CD4-positive, alpha-beta T cell (primary cell): Measurements from ENCODE around the gene SEC62. TPM values are rescaled to one million over a fixed set of nuclear protein-coding genes. Genes with fewer than 3 reads are reported as not detected.

Source experiments
- ATAC-seq: fragments of 200-7000 bp; cut with Tn5 transposase; one replicate; pipeline ENCODE4 v1.10.0; 2022; ENCODE audit warnings: mild to moderate bottlenecking; ENCODE audit not compliant: poor library complexity
- CTCF ChIA-PET: fragments of 350-600 bp; sonication (Branson Sonifier 250); formaldehyde crosslinking; loops from one replicate; lab custom pipeline; 2021; ENCODE audit warnings: antibody characterized with exemption, inconsistent platforms; lab: Charles Lee
- POLR2A ChIA-PET: fragments of 350-600 bp; sonication (Branson Sonifier 250); formaldehyde crosslinking; loops from one replicate; lab custom pipeline; 2021; ENCODE audit warnings: antibody characterized with exemption, inconsistent platforms; lab: Charles Lee
- DNase-seq, 14 experiments: peaks; one replicate each; pipeline ENCODE4 v3.0.0-alpha.2; 2013 to 2020; ENCODE audit warnings: mixed read lengths in 2 of 14
- H3K27ac ChIP-seq, 2 donors: one replicate each; pipeline versions ENCODE4 v1.5.1 to v1.7.0; 2013; ENCODE audit warnings: low read length in 2 of 2, low read depth in 1 of 2, mild to moderate bottlenecking in 1 of 2
- H3K27me3 ChIP-seq, 2 experiments: 1 replicate in 1 of 2; 2 replicates in 1 of 2; pipeline versions ENCODE4 v1.6.1 to v1.7.0; 2013; ENCODE audit warnings: low read length in 2 of 2, control low read depth in 1 of 2, mild to moderate bottlenecking in 1 of 2, moderate library complexity in 1 of 2; ENCODE audit not compliant: insufficient read depth in 2 of 2, control insufficient read depth in 1 of 2
- H3K36me3 ChIP-seq: one replicate; pipeline ENCODE4 v1.6.1; 2013; ENCODE audit warnings: low read length, control low read depth; ENCODE audit not compliant: insufficient read depth
- H3K4me1 ChIP-seq: one replicate; pipeline ENCODE4 v1.6.1; 2013; ENCODE audit warnings: low read length, control low read depth; ENCODE audit not compliant: insufficient read depth
- H3K4me3 ChIP-seq: one replicate; pipeline ENCODE4 v1.5.1; 2013; ENCODE audit warnings: mild to moderate bottlenecking, low read length, moderate library complexity
- H3K9me3 ChIP-seq, 2 experiments: 1 replicate in 1 of 2; 2 replicates in 1 of 2; pipeline versions ENCODE4 v1.6.1 to v1.7.0; 2013; ENCODE audit warnings: low read length in 2 of 2, mild to moderate bottlenecking in 2 of 2, control low read depth in 1 of 2, moderate library complexity in 1 of 2; ENCODE audit not compliant: control insufficient read depth in 1 of 2, insufficient read depth in 1 of 2
- H3K27ac Mint-ChIP-seq: one replicate; pipeline ENCODE4 v1.8.0; 2020; ENCODE audit warnings: mixed read lengths
- H3K27me3 Mint-ChIP-seq: one replicate; pipeline ENCODE4 v1.8.0; 2021; ENCODE audit warnings: mixed read lengths
- H3K36me3 Mint-ChIP-seq: one replicate; pipeline ENCODE4 v1.8.0; 2021; ENCODE audit warnings: low read depth, mixed read lengths
- H3K4me1 Mint-ChIP-seq: one replicate; pipeline ENCODE4 v1.8.0; 2021; ENCODE audit warnings: low read depth, mixed read lengths
- H3K4me3 Mint-ChIP-seq: one replicate; pipeline ENCODE4 v1.8.0; 2020; ENCODE audit warnings: mild to moderate bottlenecking, mixed read lengths
- H3K9me3 Mint-ChIP-seq: one replicate; pipeline ENCODE4 v1.8.0; 2020; ENCODE audit warnings: mixed read lengths
- CTCF ChIP-seq: fragments of 200-600 bp; IDR thresholded peaks from one replicate; pipeline ENCODE4 v1.8.0; 2022; ENCODE audit warnings: antibody characterized with exemption, mild to moderate bottlenecking
- intact Hi-C, 2 experiments: fragments of 100-400 bp; cut with DNase I in 1 of 2; cut with micrococcal nuclease in 1 of 2; formaldehyde crosslinking; loops; one replicate each; pipeline versions ENCODE4 v1.15.1 to v1.9.0; 2023 to 2025; cut with DNase I, micrococcal nuclease
- total RNA-seq, 174 experiments: library from RNA in 2 of 174; stranded (reverse) in 2 of 174; gene quantifications; one replicate each; pipeline ENCODE4 v1.2.3 and lab custom pipeline; 2021 to 2026

SEC62 gene
- total RNA-seq, 2 experiments from 2014 or later, result 113 to 117 TPM

- CTCF ChIA-PET, result interaction anchor here (1.0 kb wide), 1 partner anchor 175 kb away, joined by 4 read pairs; no protein-coding TSS in a partner anchor
- Histone ChIP-seq H3K4me3 (peak within 1 kb of the TSS; percentile 83), H3K27me3 (no peaks in the 10 kb centered on the region), H3K27ac (peak within 1 kb of the TSS in 1 of 2 donors; percentile 41), H3K9me3 (no peaks in the 10 kb centered on the region), H3K36me3 (no peaks in the 10 kb centered on the region), H3K4me1 (peaks cover 43% of the 10 kb centered on the region)
- peaks cover 43% of the 10 kb centered on the region for H3K4me1 Mint-ChIP-seq
- peak; percentile 85 for TF ChIP-seq CTCF
- H3K27ac Mint-ChIP-seq, result peak within 1 kb of the TSS; percentile 67
- H3K4me3 Mint-ChIP-seq, result peak within 1 kb of the TSS; percentile 93
- POLR2A ChIA-PET, result interaction anchor here (0.6 to 1.8 kb wide), 5 partner anchors 71 to 316 kb away, joined by 3 to 15 read pairs (median 3); partner anchors contain the start of genes PRKCI and SEC62
- no peaks in the 10 kb centered on the region for H3K27me3 Mint-ChIP-seq
- intact Hi-C loops, result loop anchor here (2.0 to 10.0 kb wide), 6 partner anchors 71 to 320 kb away; partner anchors contain the start of genes PRKCI (in 1 of the 2), SEC62 (in 1 of the 2) and SKIL (in 1 of the 2)
- DNase-seq, result peak; percentile 67 to 89 (median 74)
- H3K9me3 Mint-ChIP-seq, result no peaks in the 10 kb centered on the region
- ATAC-seq, result peak; percentile 64
- peaks cover 6% of the 10 kb centered on the region for H3K36me3 Mint-ChIP-seq
Measured at GRCh38 chr3:170037463-170038433, 71.1 kb downstream of the SEC62 start, which contains the start of gene GPR160. Gene GPR160, plus strand, starts transcription at chr3:170037995. Its CDS starts 45,978 bp downstream, at chr3:170083973.

GRCh38 chr3:170038434-170039110 lies 72.0 kb downstream of the SEC62 start:
- peaks cover 35% of the 10 kb centered on the region for H3K4me1 Mint-ChIP-seq
- intact Hi-C loops, result loop anchor here (2.0 to 10.0 kb wide), 6 partner anchors 72 to 319 kb away; partner anchors contain the start of genes PRKCI (in 1 of the 2), SEC62 (in 1 of the 2) and SKIL (in 1 of the 2)
- H3K9me3 Mint-ChIP-seq, result no peaks in the 10 kb centered on the region
- ChIA-PET POLR2A (interaction anchor here (0.6 to 1.8 kb wide), 3 partner anchors 15 to 279 kb away, joined by 3 to 15 read pairs (median 3); partner anchors contain the start of gene SEC62), CTCF (interaction anchor here (1.6 kb wide), 1 partner anchor 276 kb away, joined by 3 read pairs; no protein-coding TSS in a partner anchor)
- Histone ChIP-seq H3K4me1 (peaks cover 34% of the 10 kb centered on the region), H3K4me3 (peak overlapping the region; percentile 83), H3K27me3 (no peaks in the 10 kb centered on the region), H3K27ac (peak overlapping the region in 1 of 2 donors; percentile 41), H3K36me3 (no peaks in the 10 kb centered on the region), H3K9me3 (no peaks in the 10 kb centered on the region)
- H3K4me3 Mint-ChIP-seq, result peak overlapping the region; percentile 93
- peak overlapping the region; percentile 67 for H3K27ac Mint-ChIP-seq
- ATAC-seq, result peak; percentile 37
- H3K27me3 Mint-ChIP-seq, result no peaks in the 10 kb centered on the region
- no peak for TF ChIP-seq CTCF
- DNase-seq, result peak; percentile 7 to 67 (median 26)
- H3K36me3 Mint-ChIP-seq, result peaks cover 9% of the 10 kb centered on the region

DNA sequence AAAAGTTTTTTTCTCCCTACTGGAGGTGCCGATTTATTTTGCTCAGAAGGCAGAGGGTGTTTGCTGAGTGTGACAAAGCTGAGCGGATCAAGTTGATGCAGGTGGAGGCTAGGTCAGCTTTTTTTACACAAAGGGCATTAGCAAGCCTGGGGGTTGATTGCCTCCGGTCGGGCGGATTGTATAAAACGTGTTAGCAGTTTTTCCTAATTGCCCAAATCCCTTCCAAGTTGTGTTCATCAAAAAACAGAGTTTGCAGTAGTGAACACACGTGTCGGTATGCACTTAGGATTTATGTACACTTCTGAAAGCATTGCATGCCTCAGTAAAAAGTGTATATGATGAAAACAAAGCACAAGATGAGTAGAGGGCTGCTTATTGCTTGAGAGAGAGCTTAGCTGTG lies 73.8 kb downstream of the SEC62 start:
- no peak overlapping the region for H3K27ac Mint-ChIP-seq

More for the DNA sequence above, 73.8 kb downstream of the SEC62 start:
- Histone ChIP-seq H3K27ac (no peak overlapping the region), H3K9me3 (no peaks in the 10 kb centered on the region), H3K4me3 (no peak overlapping the region), H3K36me3 (no peaks in the 10 kb centered on the region), H3K4me1 (peaks cover 30% of the 10 kb centered on the region), H3K27me3 (no peaks in the 10 kb centered on the region)
- peaks cover 12% of the 10 kb centered on the region for H3K36me3 Mint-ChIP-seq
- no peak for TF ChIP-seq CTCF
- no peaks in the 10 kb centered on the region for H3K9me3 Mint-ChIP-seq
- no peaks in the 10 kb centered on the region for H3K27me3 Mint-ChIP-seq
- no peak for DNase-seq
- intact Hi-C loops, result loop anchor here in 1 of 2 experiments (5.0 kb wide), 1 partner anchor 33 kb away; no protein-coding TSS in a partner anchor
- H3K4me1 Mint-ChIP-seq, result peaks cover 30% of the 10 kb centered on the region
- POLR2A ChIA-PET, result interaction anchor here (0.9 to 1.5 kb wide), 2 partner anchors 73 to 74 kb away, joined by 3 to 4 read pairs; partner anchors contain the start of gene SEC62
- CTCF ChIA-PET, result interaction anchor here (1.6 kb wide), 1 partner anchor 277 kb away, joined by 3 read pairs; no protein-coding TSS in a partner anchor
- no peak for ATAC-seq
- no peak overlapping the region for H3K4me3 Mint-ChIP-seq
